ENCODE results near the gene FRMPD2.
"Not testable (repeated sequence)": the region's sequence is repeated elsewhere in the genome, so short reads cannot be mapped to it uniquely, and the experiment has no call there.

FRMPD2 gene

DNA sequence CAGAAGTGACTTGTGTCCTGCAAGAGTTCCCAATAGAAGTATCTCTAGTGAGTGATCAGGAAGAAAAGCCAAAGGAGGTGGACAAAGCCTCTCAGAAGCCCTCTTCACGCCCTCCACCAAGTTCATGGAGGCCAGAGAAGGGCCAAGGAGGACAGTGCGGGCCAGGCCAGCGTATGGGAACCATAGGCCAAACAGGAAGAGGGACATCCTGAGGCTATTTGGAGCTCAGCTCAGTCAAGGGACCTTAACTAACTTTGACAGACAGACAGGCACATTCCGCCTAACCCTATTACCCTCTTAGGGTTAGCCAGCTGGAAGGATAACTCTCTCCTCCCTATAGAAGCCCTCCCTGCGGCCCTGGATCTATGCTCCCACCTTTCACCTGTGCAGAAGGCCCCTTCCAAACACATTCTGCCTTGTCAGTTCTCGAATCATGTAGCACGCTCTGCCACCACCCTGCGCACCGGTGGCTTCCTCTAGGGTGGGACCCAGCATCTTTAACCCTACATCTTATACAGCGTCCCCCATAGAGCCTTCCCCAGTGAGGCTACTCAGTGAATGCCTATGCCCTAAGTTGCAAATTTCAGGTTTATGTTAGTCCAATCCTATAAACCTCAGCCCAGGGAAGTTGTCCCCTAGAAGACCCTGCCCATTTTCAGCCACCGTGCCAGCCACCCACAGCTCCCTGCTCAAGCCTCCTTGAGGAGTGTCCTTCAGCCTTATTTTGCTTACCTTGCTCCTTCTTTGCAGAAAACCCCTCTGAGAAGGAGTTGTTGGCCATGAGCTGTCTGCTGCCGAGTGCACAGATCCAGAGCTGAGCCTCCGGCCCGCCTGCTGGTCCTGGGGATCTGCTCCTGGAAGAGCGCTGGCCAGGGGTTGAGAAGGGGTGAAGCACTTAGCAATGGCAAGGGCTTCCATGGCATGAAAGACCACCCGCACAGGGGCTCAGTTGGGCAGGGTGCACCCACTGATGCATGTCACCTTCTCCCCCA is 36.9 kb downstream of the FRMPD2 start:
- H3K4me3 ChIP-seq, result no peak overlapping the region
- no peak overlapping the region for H3K27ac ChIP-seq

DNA sequence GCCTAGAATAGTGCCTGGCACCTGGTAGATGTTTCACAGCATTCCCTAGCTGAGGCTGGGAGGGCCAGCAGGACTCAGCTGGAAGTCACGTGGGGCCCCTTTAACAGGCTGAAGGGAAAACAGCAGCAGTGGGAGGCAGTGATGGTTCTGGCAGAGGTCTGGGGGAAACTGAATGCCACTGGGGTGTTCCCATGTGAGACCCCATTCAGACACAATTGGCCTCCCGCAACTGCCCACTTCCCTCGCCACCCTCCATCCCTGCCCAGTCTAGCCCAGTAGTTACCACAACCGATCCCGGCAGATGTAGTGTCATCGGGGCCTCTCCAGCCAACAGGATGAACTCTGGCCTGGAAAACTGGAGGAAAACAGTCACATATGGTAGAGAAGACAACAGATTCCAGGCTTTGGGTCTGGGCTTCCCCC is 38.3 kb downstream of the FRMPD2 start:
- Histone ChIP-seq H3K27ac (no peak overlapping the region), H3K4me3 (no peak overlapping the region)

DNA sequence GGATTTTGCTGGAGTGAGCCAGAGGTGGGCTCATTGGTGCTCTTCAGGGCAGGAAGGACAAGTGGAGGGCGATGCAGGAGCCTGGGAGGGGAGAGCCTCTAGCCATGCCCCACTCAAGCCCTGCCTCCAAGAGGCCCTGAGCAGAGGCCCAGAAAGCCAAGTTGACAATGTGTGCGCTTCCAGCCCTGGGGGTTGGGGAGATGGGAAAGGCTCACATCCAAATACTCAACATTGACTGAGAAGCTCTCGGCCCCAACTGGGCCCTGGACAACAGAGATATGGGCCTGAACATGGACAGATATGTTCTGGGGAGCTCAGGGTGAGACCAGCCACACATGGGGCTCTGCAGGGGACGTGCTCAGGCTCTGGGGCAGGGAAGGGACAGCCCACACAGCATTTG is 39.0 kb downstream of the FRMPD2 start:
- Histone ChIP-seq H3K4me3 (no peak overlapping the region), H3K27ac (no peak overlapping the region)

GRCh38 chr10:48234787-48235186 is 39.7 kb downstream of the FRMPD2 start:
- Histone ChIP-seq H3K4me3 (no peak overlapping the region), H3K27ac (no peak overlapping the region)

DNA sequence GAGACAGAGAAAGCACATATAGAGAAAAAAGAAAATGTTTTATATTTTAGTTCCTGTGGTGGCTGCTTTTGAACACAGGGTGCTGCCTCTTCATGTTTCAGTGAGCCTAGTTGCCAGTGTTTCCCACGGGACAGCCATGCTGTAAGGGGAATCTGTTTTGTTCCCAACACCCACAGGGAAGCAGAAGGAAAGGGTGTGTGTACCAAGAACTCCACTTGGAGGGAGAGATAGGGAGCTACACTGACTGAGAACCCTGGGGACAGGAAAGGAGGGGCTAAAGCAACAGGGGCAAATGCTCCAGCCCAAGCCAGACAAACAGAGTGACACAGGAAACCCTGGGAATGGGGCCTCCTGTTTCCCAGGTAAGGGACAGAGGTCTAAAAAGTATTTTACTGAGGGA is 40.2 kb downstream of the FRMPD2 start:
- H3K27ac ChIP-seq, result no peak overlapping the region

GRCh38 chr10:48233559-48234005 is 40.9 kb downstream of the FRMPD2 start:
- Histone ChIP-seq H3K27ac (no peak overlapping the region), H3K4me3 (no peak overlapping the region)

More for the DNA sequence above, 40.2 kb downstream of the FRMPD2 start:
- H3K4me3 ChIP-seq, result no peak overlapping the region

GRCh38 chr10:48232717-48233447 is 41.6 kb downstream of the FRMPD2 start:
- H3K4me3 ChIP-seq, result no peak overlapping the region
- H3K27ac ChIP-seq, result no peak overlapping the region

DNA sequence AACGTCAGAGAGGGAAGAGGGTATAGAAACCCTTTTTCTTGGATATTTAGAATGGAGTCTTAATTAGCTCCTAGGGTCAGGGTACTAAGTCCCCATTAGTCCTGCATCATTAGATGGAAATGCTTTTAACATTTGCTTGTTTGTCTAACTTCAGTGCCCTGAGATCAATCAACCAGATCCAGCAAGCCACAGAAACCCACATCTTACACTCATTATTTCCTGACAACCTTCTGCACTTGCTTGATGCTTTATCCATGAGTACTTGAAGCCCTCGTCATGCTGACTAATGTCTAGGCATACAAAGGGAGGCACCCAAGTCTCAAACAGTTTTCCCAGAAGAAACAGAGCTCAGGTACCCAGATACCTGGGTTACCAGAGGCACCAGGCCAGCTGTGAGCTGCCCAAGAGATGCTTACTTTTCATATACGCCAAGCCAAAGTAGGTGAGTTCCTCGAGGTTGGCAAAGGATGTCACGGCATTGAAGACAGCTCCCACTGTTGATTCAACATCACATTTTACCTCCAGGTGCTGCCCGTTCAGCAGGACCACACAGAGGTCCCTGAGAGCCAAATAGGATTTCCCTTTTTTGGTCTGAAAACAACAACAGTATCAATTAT is 42.7 kb downstream of the FRMPD2 start:
- Histone ChIP-seq H3K27ac (no peak overlapping the region), H3K4me3 (no peak overlapping the region)

DNA sequence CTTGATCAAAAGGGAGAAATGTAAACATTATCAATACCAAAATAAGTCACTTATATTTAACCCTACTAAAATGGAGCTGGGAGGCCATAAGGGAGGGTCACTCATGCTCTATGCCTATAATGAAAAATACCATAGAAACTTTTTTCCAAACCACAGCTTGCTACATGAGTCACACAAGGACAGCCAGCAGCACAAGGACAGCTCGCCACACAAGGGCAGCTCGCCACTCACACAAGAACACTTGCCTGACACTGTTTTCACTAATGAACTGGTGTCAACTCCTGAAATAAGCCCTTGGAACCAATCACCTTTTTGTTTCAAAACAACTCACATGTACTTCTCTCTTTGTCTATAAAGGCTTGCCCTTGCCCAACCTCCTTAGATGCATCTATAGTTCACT is 43.3 kb downstream of the FRMPD2 start:
- Histone ChIP-seq H3K27ac (no peak overlapping the region), H3K4me3 (no peak overlapping the region)

GRCh38 chr10:48227213-48227612 is 47.3 kb downstream of the FRMPD2 start:
- H3K4me3 ChIP-seq, result no peak overlapping the region
- H3K27ac ChIP-seq, result no peak overlapping the region

GRCh38 chr10:48224979-48225560 is 49.4 kb downstream of the FRMPD2 start:
- no peak overlapping the region for H3K27ac ChIP-seq
- no peak overlapping the region for H3K4me3 ChIP-seq

- H3K27ac ChIP-seq, result no peak overlapping the region
Measured at GRCh38 chr10:48224296-48224695, 50.2 kb downstream of the FRMPD2 start.

DNA sequence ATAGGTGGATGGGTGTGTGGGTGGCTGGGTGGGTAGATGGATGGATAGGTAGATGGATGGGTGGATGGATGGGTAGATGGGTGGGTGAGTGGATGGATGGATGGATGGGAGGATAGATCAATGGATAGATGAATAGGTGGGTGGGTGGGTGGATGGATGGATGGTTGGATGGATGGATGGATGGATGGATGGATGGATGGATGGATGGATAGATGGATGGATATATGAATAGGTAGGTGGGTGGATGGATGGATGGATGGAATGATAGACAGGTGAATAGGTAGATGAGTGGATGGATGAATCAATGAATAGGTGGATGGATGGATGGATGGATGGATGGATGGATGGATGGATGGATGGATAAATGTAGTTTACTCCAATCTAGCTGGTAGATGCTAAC is 52.7 kb downstream of the FRMPD2 start:
- no peak overlapping the region for H3K27ac ChIP-seq
- no peak overlapping the region for H3K4me3 ChIP-seq

More at GRCh38 chr10:48224296-48224695, 50.2 kb downstream of the FRMPD2 start:
- H3K4me3 ChIP-seq, result no peak overlapping the region

DNA sequence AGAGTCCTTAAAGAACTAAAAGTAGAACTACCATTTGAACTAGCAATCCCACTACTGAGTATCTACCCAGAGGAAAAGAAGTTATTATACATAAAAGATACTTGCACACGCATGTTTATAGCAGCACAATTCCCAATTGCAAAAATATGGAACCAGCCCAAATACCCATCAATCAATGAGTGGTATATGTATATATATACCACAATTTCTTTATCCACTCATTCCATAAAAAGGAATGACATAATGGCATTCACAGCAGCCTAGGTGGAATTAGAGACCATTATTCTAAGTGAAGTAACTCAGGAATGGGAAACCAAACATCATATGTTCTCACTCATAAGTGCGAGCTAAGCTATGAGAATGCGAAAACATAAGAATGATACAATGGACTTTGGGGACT is 53.5 kb downstream of the FRMPD2 start:
- H3K27ac ChIP-seq, H3K4me3 ChIP-seq: not testable (repeated sequence)

- Histone ChIP-seq H3K27ac (no peak overlapping the region), H3K4me3 (no peak overlapping the region)
Measured at GRCh38 chr10:48219194-48219593, 55.3 kb downstream of the FRMPD2 start.

DNA sequence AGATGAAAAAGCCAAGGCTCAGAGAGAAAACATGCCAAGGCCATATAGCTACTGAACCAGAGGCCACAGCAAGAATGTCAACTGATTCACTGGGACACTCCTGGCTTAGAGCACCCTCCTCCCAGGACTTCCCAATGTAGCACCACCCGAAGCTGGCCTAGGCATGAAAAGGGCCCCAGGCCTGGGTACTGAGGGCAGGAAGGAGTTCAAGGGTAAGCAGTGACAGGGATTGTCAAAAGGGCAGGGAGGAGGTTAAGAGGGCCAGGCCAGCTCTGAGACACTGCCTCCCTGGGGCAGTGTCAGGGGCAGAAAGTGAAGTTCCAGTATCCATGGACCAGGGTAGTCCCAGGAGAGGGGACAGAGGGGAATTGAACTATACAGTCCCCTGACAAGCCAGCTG is 57.8 kb downstream of the FRMPD2 start:
- Histone ChIP-seq H3K4me3 (no peak overlapping the region), H3K27ac (no peak overlapping the region)

DNA sequence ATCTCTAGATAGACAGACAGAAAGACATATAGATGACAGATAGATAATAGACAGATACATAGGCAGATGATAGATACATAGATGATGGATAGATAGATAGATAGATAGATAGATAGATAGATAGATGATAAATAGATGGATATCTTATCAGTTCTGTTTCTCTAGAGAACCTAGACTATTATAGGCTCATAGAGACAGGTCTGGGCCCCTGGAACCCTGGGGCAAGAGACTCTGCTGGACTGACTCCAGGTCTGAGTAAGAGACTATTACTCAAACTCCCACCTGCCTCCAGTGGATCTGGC is 58.3 kb downstream of the FRMPD2 start:
- H3K27ac ChIP-seq, result no peak overlapping the region
- H3K4me3 ChIP-seq, result no peak overlapping the region

GRCh38 chr10:48215486-48216203 is 58.9 kb downstream of the FRMPD2 start:
- no peak overlapping the region for H3K4me3 ChIP-seq
- no peak overlapping the region for H3K27ac ChIP-seq

DNA sequence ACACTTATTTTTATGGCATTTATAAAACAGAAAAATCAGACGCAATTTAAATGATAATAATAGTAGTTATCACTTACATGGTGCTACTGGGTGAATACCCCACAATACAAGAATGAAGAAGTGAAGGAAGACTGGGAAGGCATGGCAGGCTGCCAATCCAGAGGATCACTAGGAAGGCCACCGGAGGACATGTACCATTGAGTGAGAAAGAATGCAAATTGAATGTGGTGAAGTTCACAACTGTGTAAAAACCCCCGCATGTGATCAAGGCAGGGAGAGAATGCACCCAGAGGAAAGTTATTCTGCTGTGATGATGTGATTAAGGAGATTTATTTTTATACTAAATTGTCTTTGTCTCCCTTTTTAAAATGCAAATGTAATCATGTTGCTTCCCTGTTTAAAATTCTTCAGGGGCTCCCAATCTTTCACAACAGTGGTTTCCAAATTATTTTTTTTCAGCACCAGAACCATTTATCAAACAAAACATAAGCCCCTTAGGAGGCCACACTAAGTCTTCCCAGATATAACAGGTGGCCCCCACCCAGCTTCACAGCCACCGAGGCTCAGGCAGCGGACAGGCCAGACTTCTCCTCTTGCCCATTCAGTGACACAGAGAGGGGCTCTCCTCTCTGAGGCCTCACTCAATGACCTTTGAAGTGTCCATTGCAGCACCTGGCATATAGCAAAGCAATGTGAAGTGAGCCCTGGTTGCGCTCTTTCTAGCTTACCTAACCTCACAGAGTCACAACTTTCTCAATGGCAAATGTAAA is 59.6 kb downstream of the FRMPD2 start:
- no peak overlapping the region for H3K27ac ChIP-seq
- no peak overlapping the region for H3K4me3 ChIP-seq
